WTC11 (cell line): ENCODE results near the gene GRIN1. TPM values are rescaled to one million over a fixed set of nuclear protein-coding genes. Genes with fewer than 3 reads are reported as not detected.

Source experiments
- ATAC-seq: fragments of 200-7000 bp; cut with Tn5 transposase; 2 replicates; pipeline ENCODE4 v1.10.0; 2021; ENCODE audit warnings: mild to moderate bottlenecking, moderate library complexity
- CTCF ChIA-PET: fragments of 300-600 bp; sonication (Branson Sonifier 250); formaldehyde crosslinking; loops from one replicate; lab custom pipeline; 2021; ENCODE audit warnings: antibody characterized with exemption; lab: Charles Lee
- POLR2A ChIA-PET: fragments of 350-600 bp; sonication (Branson Sonifier 250); formaldehyde crosslinking; loops from one replicate; lab custom pipeline; 2021; ENCODE audit warnings: antibody characterized with exemption; lab: Charles Lee
- DNase-seq: peaks from one replicate; pipeline ENCODE4 v3.0.0; 2021; ENCODE audit warnings: low spot score
- H3K27ac Mint-ChIP-seq: 2 replicates; pipeline ENCODE4 v1.8.0; 2021; ENCODE audit warnings: mixed read lengths
- H3K27me3 Mint-ChIP-seq: 2 replicates; pipeline ENCODE4 v1.8.0; 2021; ENCODE audit warnings: low read depth, mild to moderate bottlenecking, moderate library complexity, mixed read lengths
- H3K36me3 Mint-ChIP-seq: 2 replicates; pipeline ENCODE4 v1.8.0; 2021; ENCODE audit warnings: mixed read lengths
- H3K4me1 Mint-ChIP-seq: 2 replicates; pipeline ENCODE4 v1.8.0; 2022; ENCODE audit warnings: mixed read lengths
- H3K4me3 Mint-ChIP-seq: 2 replicates; pipeline ENCODE4 v1.8.0; 2021; ENCODE audit warnings: mild to moderate bottlenecking, moderate library complexity, mixed read lengths
- H3K9me3 Mint-ChIP-seq: 2 replicates; pipeline ENCODE4 v1.8.0; 2021; ENCODE audit warnings: mixed read lengths
- ATF1 ChIP-seq: sonication (generic); formaldehyde crosslinking; IDR thresholded peaks from 2 replicates; pipeline ENCODE4 v1.8.1; 2023; ENCODE audit warnings: mild to moderate bottlenecking, moderate library complexity, missing genetic modification reagents
- CBFB ChIP-seq: sonication (generic); formaldehyde crosslinking; IDR thresholded peaks from 2 replicates; pipeline ENCODE4 v1.8.1; 2022; ENCODE audit warnings: mild to moderate bottlenecking, low read depth, missing genetic modification reagents
- CDX4 ChIP-seq: fragments of 250-450 bp; sonication (Bioruptor Pico); IDR thresholded peaks from 2 replicates; pipeline ENCODE4 v1.9.0; 2021; ENCODE audit warnings: moderate library complexity, mild to moderate bottlenecking, inconsistent platforms, borderline replicate concordance
- CTCF ChIP-seq: fragments of 200-600 bp; IDR thresholded peaks from 2 replicates; pipeline ENCODE4 v1.8.0; 2022; ENCODE audit warnings: antibody characterized with exemption
- FOXJ3 ChIP-seq: sonication (generic); formaldehyde crosslinking; IDR thresholded peaks from 2 replicates; pipeline ENCODE4 v1.9.0; 2021; ENCODE audit warnings: missing genetic modification reagents, mild to moderate bottlenecking, borderline replicate concordance
- HMGA2 ChIP-seq: fragments of 250-450 bp; sonication (Bioruptor Pico); IDR thresholded peaks from 2 replicates; pipeline ENCODE4 v1.4.0; 2021; ENCODE audit warnings: mild to moderate bottlenecking, moderate library complexity
- JUN ChIP-seq: sonication (generic); formaldehyde crosslinking; IDR thresholded peaks from 2 replicates; pipeline ENCODE4 v1.8.0; 2023; ENCODE audit warnings: mild to moderate bottlenecking, missing genetic modification reagents
- NR1H2 ChIP-seq: sonication (generic); formaldehyde crosslinking; IDR thresholded peaks from 2 replicates; pipeline ENCODE4 v1.9.0; 2021; ENCODE audit warnings: mild to moderate bottlenecking, moderate library complexity, missing genetic modification reagents
- NR3C1 ChIP-seq: sonication (generic); formaldehyde crosslinking; conservative IDR thresholded peaks from 2 replicates; pipeline ENCODE4 v1.8.1; 2023; ENCODE audit warnings: low read depth, mild to moderate bottlenecking, missing genetic modification reagents
- RELA ChIP-seq: sonication (generic); formaldehyde crosslinking; IDR thresholded peaks from 2 replicates; pipeline ENCODE4 v1.8.1; 2022; ENCODE audit warnings: missing genetic modification reagents, mild to moderate bottlenecking, borderline replicate concordance
- SMAD3 ChIP-seq: sonication (generic); formaldehyde crosslinking; IDR thresholded peaks from 2 replicates; pipeline ENCODE4 v1.8.0; 2022; ENCODE audit warnings: missing genetic modification reagents, mild to moderate bottlenecking, borderline replicate concordance
- USF2 ChIP-seq: sonication (generic); formaldehyde crosslinking; IDR thresholded peaks from 2 replicates; pipeline ENCODE4 v1.8.1; 2023; ENCODE audit warnings: mild to moderate bottlenecking, missing genetic modification reagents, moderate library complexity
- ZNF121 ChIP-seq: sonication (generic); formaldehyde crosslinking; IDR thresholded peaks from 2 replicates; pipeline ENCODE4 v1.8.0; 2023; ENCODE audit warnings: missing genetic modification reagents
- ZNF263 ChIP-seq: sonication (generic); formaldehyde crosslinking; IDR thresholded peaks from 2 replicates; pipeline ENCODE4 v1.8.1; 2022; ENCODE audit warnings: low read depth, mild to moderate bottlenecking, moderate library complexity, missing genetic modification reagents
- ZNF317 ChIP-seq: sonication (generic); formaldehyde crosslinking; IDR thresholded peaks from 2 replicates; pipeline ENCODE4 v1.8.1; 2023; ENCODE audit warnings: low read depth, mild to moderate bottlenecking, moderate library complexity, missing genetic modification reagents, borderline replicate concordance
- total RNA-seq: library from RNA; stranded (reverse); gene quantifications from 3 replicates; pipeline ENCODE4 v1.2.3, GENCODE V29; 2021
- TF ChIP-seq, protein P1 (sequence below): fragments of 250-450 bp; sonication (Bioruptor Pico); IDR thresholded peaks from 2 replicates; pipeline ENCODE4 v1.8.0; 2021; ENCODE audit warnings: mild to moderate bottlenecking

Gene GRIN1
- total RNA-seq, 1 experiment from 2014 or later, result 4.1 TPM

GRCh38 chr9:137171149-137171900 is 32.4 kb downstream of the GRIN1 start (continued):
- TF ChIP-seq, protein P1, sequence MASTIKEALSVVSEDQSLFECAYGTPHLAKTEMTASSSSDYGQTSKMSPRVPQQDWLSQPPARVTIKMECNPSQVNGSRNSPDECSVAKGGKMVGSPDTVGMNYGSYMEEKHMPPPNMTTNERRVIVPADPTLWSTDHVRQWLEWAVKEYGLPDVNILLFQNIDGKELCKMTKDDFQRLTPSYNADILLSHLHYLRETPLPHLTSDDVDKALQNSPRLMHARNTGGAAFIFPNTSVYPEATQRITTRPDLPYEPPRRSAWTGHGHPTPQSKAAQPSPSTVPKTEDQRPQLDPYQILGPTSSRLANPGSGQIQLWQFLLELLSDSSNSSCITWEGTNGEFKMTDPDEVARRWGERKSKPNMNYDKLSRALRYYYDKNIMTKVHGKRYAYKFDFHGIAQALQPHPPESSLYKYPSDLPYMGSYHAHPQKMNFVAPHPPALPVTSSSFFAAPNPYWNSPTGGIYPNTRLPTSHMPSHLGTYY (CRISPR knock-in tag), result no peak
- TF ChIP-seq JUN (CRISPR knock-in tag) (no peak), NR3C1 (CRISPR knock-in tag) (no peak), ZNF317 (no peak), ZNF121 (CRISPR knock-in tag) (no peak), NR1H2 (CRISPR knock-in tag) (no peak), CTCF (no peak), USF2 (no peak), CDX4 (CRISPR knock-in tag) (no peak)

DNA sequence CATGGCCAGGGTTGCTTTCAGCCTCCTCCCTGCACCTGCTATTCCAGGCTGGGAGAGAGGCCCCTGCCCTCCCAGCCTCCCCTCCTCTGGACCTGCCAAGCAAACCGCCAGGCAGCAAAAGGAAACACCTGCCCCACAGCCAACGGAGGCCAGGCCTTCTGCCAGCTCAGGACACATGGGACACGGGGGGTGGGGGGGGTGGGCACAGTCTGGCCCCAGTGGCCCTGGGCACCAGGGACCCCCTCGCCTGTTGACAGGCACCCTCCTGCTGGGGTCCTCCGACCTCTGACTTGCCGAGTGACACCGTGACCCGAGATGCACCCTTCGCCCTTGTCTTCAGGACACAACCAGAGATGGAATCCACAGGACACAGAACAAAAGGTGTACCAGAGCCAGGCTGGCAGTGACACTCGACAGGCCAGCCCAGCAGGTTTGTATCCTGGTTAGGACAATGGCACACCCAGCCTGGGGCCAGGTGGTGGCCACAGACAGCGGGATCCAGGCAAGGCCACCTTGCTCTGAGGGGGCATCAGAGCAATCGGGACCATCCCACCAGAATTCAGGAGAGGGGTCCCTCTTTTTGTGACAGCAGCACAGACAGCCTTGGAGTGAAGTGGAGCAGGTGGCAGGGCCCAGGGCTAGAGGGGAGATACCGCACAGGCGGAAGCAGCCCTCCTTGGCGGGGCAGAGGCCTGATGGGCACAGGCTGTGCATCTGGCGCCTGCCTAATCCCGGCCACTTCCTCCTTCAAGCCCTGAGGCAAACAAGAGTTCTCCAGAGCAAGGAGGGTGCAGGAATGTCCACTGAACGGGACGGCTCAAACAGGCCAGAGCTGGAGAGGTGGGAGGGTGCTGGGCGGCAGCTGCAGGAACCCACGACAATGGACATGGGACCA is 34.2 kb downstream of the GRIN1 start:
- TF ChIP-seq CBFB (no peak), SMAD3 (CRISPR knock-in tag) (no peak), ATF1 (CRISPR knock-in tag) (no peak), ZNF263 (CRISPR knock-in tag) (no peak), HMGA2 (CRISPR knock-in tag) (no peak)
- Mint-ChIP-seq H3K4me1 (peaks cover 6% of the 10 kb centered on the region), H3K27me3 (peaks cover 28% of the 10 kb centered on the region), H3K27ac (no peak overlapping the region), H3K9me3 (no peaks in the 10 kb centered on the region), H3K4me3 (no peak overlapping the region), H3K36me3 (no peaks in the 10 kb centered on the region)
- ATAC-seq, result no peak
- CTCF ChIA-PET, result interaction anchor here (0.6 to 1.8 kb wide), 4 partner anchors 16 to 113 kb away, joined by 3 to 6 read pairs (median 4); no protein-coding TSS in a partner anchor
- DNase-seq, result no peak
- POLR2A ChIA-PET, result no interaction called here

- POLR2A ChIA-PET, result interaction anchor here (0.7 to 1.8 kb wide), 3 partner anchors 12 to 61 kb away, joined by 3 to 6 read pairs (median 3); no protein-coding TSS in a partner anchor
- CTCF ChIA-PET, result interaction anchor here (0.8 to 3.6 kb wide), 26 partner anchors 12 to 152 kb away, joined by 3 to 40 read pairs (median 10); partner anchors contain the start of genes ABCA2, ANAPC2, CYSRT1 and GRIN1
- no peaks in the 10 kb centered on the region for H3K36me3 Mint-ChIP-seq
- H3K9me3 Mint-ChIP-seq, result no peaks in the 10 kb centered on the region
- no peak for TF ChIP-seq FOXJ3
- TF ChIP-seq RELA (CRISPR knock-in tag), result 0 out of 2 replicates have a peak, but pooled peaks have one; percentile 35
- no peak overlapping the region for H3K4me3 Mint-ChIP-seq
- peaks cover 6% of the 10 kb centered on the region for H3K4me1 Mint-ChIP-seq
- ATAC-seq, result no peak
- no peak for DNase-seq
- H3K27ac Mint-ChIP-seq, result no peak overlapping the region
- peaks cover 22% of the 10 kb centered on the region for H3K27me3 Mint-ChIP-seq
These were observed 35.1 kb downstream of the GRIN1 start for GRCh38 chr9:137173796-137174664.
